Mesothelial cell of epicardium (in vitro differentiated cells): ENCODE data around the gene TRAF3IP1. TPM values are rescaled to one million over a fixed set of nuclear protein-coding genes. Genes with fewer than 3 reads are reported as not detected.

Source experiments
- DNase-seq, 2 experiments: peaks; one replicate each; pipeline ENCODE4 v3.0.0; 2021; ENCODE audit warnings: low spot score in 2 of 2; ENCODE audit not compliant: unreplicated experiment in 2 of 2
- H3K27ac Mint-ChIP-seq: 2 replicates; pipeline ENCODE4 v1.8.0; 2021; ENCODE audit warnings: mixed read lengths
- H3K27me3 Mint-ChIP-seq: 2 replicates; pipeline ENCODE4 v1.8.0; 2021; ENCODE audit warnings: low read depth, mixed read lengths
- H3K36me3 Mint-ChIP-seq: 2 replicates; pipeline ENCODE4 v1.8.0; 2021; ENCODE audit warnings: mixed read lengths
- H3K4me1 Mint-ChIP-seq: 2 replicates; pipeline ENCODE4 v1.8.0; 2021; ENCODE audit warnings: mixed read lengths
- H3K4me3 Mint-ChIP-seq: 2 replicates; pipeline ENCODE4 v1.8.0; 2021; ENCODE audit warnings: mild to moderate bottlenecking, moderate library complexity, mixed read lengths
- H3K9me3 Mint-ChIP-seq: 2 replicates; pipeline ENCODE4 v1.8.0; 2021; ENCODE audit warnings: mixed read lengths
- CTCF ChIP-seq: fragments of 200-600 bp; sonication (generic); IDR thresholded peaks from one replicate; pipeline ENCODE4 v1.5.0; 2021; ENCODE audit warnings: antibody characterized with exemption; ENCODE audit not compliant: unreplicated experiment
- total RNA-seq: library from RNA; stranded (reverse); gene quantifications from 3 replicates; pipeline ENCODE4 v1.2.1, GENCODE V29; 2021

The TRAF3IP1 gene
- total RNA-seq, 1 donor from 2014 or later = 17.5 TPM

GRCh38 chr2:238274152-238274865 is 46.0 kb upstream of the TRAF3IP1 start:
- no peak for DNase-seq
- Mint-ChIP-seq H3K36me3 (peaks cover 14% of the 10 kb centered on the region), H3K27me3 (no peaks in the 10 kb centered on the region), H3K4me3 (no peak overlapping the region), H3K4me1 (peaks cover 14% of the 10 kb centered on the region), H3K9me3 (no peaks in the 10 kb centered on the region), H3K27ac (no peak overlapping the region)
- TF ChIP-seq CTCF = no peak

- TF ChIP-seq CTCF = no peak
- DNase-seq = no peak
- H3K36me3 Mint-ChIP-seq = peaks cover 10% of the 10 kb centered on the region
- H3K4me3 Mint-ChIP-seq = no peak overlapping the region
- H3K4me1 Mint-ChIP-seq = peaks cover 1% of the 10 kb centered on the region
- no peak overlapping the region for H3K27ac Mint-ChIP-seq
- no peaks in the 10 kb centered on the region for H3K9me3 Mint-ChIP-seq
- H3K27me3 Mint-ChIP-seq = no peaks in the 10 kb centered on the region
Measured at GRCh38 chr2:238277695-238278094, 42.6 kb upstream of the TRAF3IP1 start.

- H3K27me3 Mint-ChIP-seq = no peaks in the 10 kb centered on the region
- H3K4me3 Mint-ChIP-seq = no peak overlapping the region
- H3K9me3 Mint-ChIP-seq = no peaks in the 10 kb centered on the region
- no peak for TF ChIP-seq CTCF
- H3K4me1 Mint-ChIP-seq = no peaks in the 10 kb centered on the region
- no peak for DNase-seq
- H3K36me3 Mint-ChIP-seq = peaks cover 7% of the 10 kb centered on the region
- H3K27ac Mint-ChIP-seq = no peak overlapping the region
Measured at GRCh38 chr2:238278626-238279323, 41.5 kb upstream of the TRAF3IP1 start.

GRCh38 chr2:238279324-238279682 is 41.0 kb upstream of the TRAF3IP1 start:
- TF ChIP-seq CTCF = no peak
- no peaks in the 10 kb centered on the region for H3K9me3 Mint-ChIP-seq
- no peaks in the 10 kb centered on the region for H3K27me3 Mint-ChIP-seq
- H3K4me1 Mint-ChIP-seq = no peaks in the 10 kb centered on the region
- no peak for DNase-seq
- no peak overlapping the region for H3K4me3 Mint-ChIP-seq
- no peak overlapping the region for H3K27ac Mint-ChIP-seq
- H3K36me3 Mint-ChIP-seq = peaks cover 5% of the 10 kb centered on the region

- H3K27ac Mint-ChIP-seq = no peak overlapping the region
- no peak for TF ChIP-seq CTCF
Measured at GRCh38 chr2:238280083-238280825, 40.1 kb upstream of the TRAF3IP1 start.

More at GRCh38 chr2:238280083-238280825, 40.1 kb upstream of the TRAF3IP1 start:
- DNase-seq = no peak
- Mint-ChIP-seq H3K36me3 (peaks cover 2% of the 10 kb centered on the region), H3K4me1 (peaks cover 3% of the 10 kb centered on the region), H3K27me3 (no peaks in the 10 kb centered on the region), H3K9me3 (no peaks in the 10 kb centered on the region), H3K4me3 (no peak overlapping the region)
